Neural progenitor cell (in vitro differentiated cells): ENCODE data around the gene JUND. TPM values are rescaled to one million over a fixed set of nuclear protein-coding genes. Genes with fewer than 3 reads are reported as not detected.
A peak's percentile ranks its signal among the peaks of the same experiment; 100 is the strongest.

ENCODE experiments used
- DNase-seq: peaks from one replicate; pipeline ENCODE4 v3.0.0-alpha.2; 2016; ENCODE audit warnings: low spot score
- H2AFZ ChIP-seq: fragments of 200-600 bp; sonication (generic); replicated peaks from 2 replicates; pipeline ENCODE4 v1.6.1; 2016; ENCODE audit warnings: antibody characterized with exemption
- H3F3A ChIP-seq: fragments of 200-600 bp; sonication (generic); 2 replicates; pipeline ENCODE4 v1.6.1; 2016; ENCODE audit warnings: antibody characterized with exemption, low read depth
- H3K27ac ChIP-seq: fragments of 200-600 bp; sonication (generic); 2 replicates; pipeline ENCODE4 v1.5.1; 2016; ENCODE audit warnings: mild to moderate bottlenecking
- H3K27me3 ChIP-seq: fragments of 200-600 bp; sonication (generic); 2 replicates; pipeline ENCODE4 v1.6.1; 2016; ENCODE audit warnings: mild to moderate bottlenecking, moderate library complexity
- H3K36me3 ChIP-seq: fragments of 200-600 bp; sonication (generic); 2 replicates; pipeline ENCODE4 v1.5.1; 2016
- H3K4me1 ChIP-seq: fragments of 200-600 bp; sonication (generic); 2 replicates; pipeline ENCODE4 v1.6.1; 2016; ENCODE audit warnings: mixed run types
- H3K4me2 ChIP-seq: fragments of 200-600 bp; sonication (generic); 2 replicates; pipeline ENCODE4 v1.6.1; 2016
- H3K4me3 ChIP-seq: fragments of 200-600 bp; sonication (generic); 2 replicates; pipeline ENCODE4 v1.5.1; 2016
- H3K79me2 ChIP-seq: fragments of 200-600 bp; sonication (generic); 2 replicates; pipeline ENCODE4 v1.6.1; 2016; ENCODE audit warnings: low read depth
- H3K9ac ChIP-seq: fragments of 200-600 bp; sonication (generic); 2 replicates; pipeline ENCODE4 v1.6.1; 2016
- H3K9me3 ChIP-seq: fragments of 200-600 bp; sonication (generic); 2 replicates; pipeline ENCODE4 v1.5.1; 2016; ENCODE audit warnings: low read depth
- H4K20me1 ChIP-seq: fragments of 200-600 bp; sonication (generic); 2 replicates; pipeline ENCODE4 v1.6.1; 2016; ENCODE audit warnings: low read depth
- H3K27ac Mint-ChIP-seq: 3 replicates; pipeline ENCODE4 v1.8.0; 2021; ENCODE audit warnings: mixed read lengths
- H3K27me3 Mint-ChIP-seq: 2 replicates; pipeline ENCODE4 v1.8.0; 2022; ENCODE audit warnings: low read depth, mild to moderate bottlenecking, inconsistent platforms, moderate library complexity, mixed read lengths; ENCODE audit not compliant: insufficient read depth
- H3K36me3 Mint-ChIP-seq: 3 replicates; pipeline ENCODE4 v1.8.0; 2021; ENCODE audit warnings: mixed read lengths
- H3K4me1 Mint-ChIP-seq: 3 replicates; pipeline ENCODE4 v1.8.0; 2021; ENCODE audit warnings: mixed read lengths
- H3K4me3 Mint-ChIP-seq: 3 replicates; pipeline ENCODE4 v1.8.0; 2021; ENCODE audit warnings: mild to moderate bottlenecking, moderate library complexity, mixed read lengths
- H3K9me3 Mint-ChIP-seq: 3 replicates; pipeline ENCODE4 v1.8.0; 2020; ENCODE audit warnings: mixed read lengths
- EZH2 ChIP-seq: fragments of 200-600 bp; sonication (generic); IDR thresholded peaks from 2 replicates; pipeline ENCODE4 v1.6.1; 2017; ENCODE audit warnings: antibody characterized with exemption, mild to moderate bottlenecking, moderate library complexity
- EZH2phosphoT487 ChIP-seq: fragments of 200-600 bp; sonication (generic); IDR thresholded peaks from 2 replicates; pipeline ENCODE4 v1.6.1; 2017; ENCODE audit warnings: antibody characterized with exemption
- total RNA-seq: library from RNA; depleted of rRNA; stranded (reverse); fragments of >200 nt; gene quantifications from 2 replicates; pipeline ENCODE4 v1.2.3, GENCODE V29; 2015; ENCODE audit warnings: low replicate concordance
- TF ChIP-seq, protein P1 (sequence below): fragments of 200-600 bp; sonication (generic); IDR thresholded peaks from 2 replicates; pipeline ENCODE4 v1.5.1; 2017; ENCODE audit warnings: antibody characterized with exemption, mild to moderate bottlenecking

JUND gene
- total RNA-seq, 1 donor from 2014 or later = 51.7 TPM

GRCh38 chr19:18249834-18250233, 31.6 kb downstream of the JUND start:
- Histone ChIP-seq H3K4me3 (no peak overlapping the region), H3K4me1 (no peaks in the 10 kb centered on the region), H3K27ac (no peak overlapping the region), H4K20me1 (no peaks in the 10 kb centered on the region), H2AFZ (no peak overlapping the region), H3K36me3 (no peaks in the 10 kb centered on the region), H3K9me3 (no peaks in the 10 kb centered on the region), H3K4me2 (no peak overlapping the region), H3K27me3 (peaks cover 25% of the 10 kb centered on the region), H3K9ac (no peak overlapping the region), H3F3A (no peaks in the 10 kb centered on the region), H3K79me2 (no peaks in the 10 kb centered on the region)
- no peak overlapping the region for H3K4me3 Mint-ChIP-seq
- no peak overlapping the region for H3K27ac Mint-ChIP-seq
- DNase-seq = no peak
- H3K9me3 Mint-ChIP-seq = no peaks in the 10 kb centered on the region
- no peaks in the 10 kb centered on the region for H3K4me1 Mint-ChIP-seq
- peaks cover 20% of the 10 kb centered on the region for H3K27me3 Mint-ChIP-seq
- H3K36me3 Mint-ChIP-seq = no peaks in the 10 kb centered on the region
- TF ChIP-seq EZH2phosphoT487 = no peak
- TF ChIP-seq, protein P1, sequence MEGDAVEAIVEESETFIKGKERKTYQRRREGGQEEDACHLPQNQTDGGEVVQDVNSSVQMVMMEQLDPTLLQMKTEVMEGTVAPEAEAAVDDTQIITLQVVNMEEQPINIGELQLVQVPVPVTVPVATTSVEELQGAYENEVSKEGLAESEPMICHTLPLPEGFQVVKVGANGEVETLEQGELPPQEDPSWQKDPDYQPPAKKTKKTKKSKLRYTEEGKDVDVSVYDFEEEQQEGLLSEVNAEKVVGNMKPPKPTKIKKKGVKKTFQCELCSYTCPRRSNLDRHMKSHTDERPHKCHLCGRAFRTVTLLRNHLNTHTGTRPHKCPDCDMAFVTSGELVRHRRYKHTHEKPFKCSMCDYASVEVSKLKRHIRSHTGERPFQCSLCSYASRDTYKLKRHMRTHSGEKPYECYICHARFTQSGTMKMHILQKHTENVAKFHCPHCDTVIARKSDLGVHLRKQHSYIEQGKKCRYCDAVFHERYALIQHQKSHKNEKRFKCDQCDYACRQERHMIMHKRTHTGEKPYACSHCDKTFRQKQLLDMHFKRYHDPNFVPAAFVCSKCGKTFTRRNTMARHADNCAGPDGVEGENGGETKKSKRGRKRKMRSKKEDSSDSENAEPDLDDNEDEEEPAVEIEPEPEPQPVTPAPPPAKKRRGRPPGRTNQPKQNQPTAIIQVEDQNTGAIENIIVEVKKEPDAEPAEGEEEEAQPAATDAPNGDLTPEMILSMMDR = no peak

- Histone ChIP-seq H4K20me1 (no peaks in the 10 kb centered on the region), H3K4me2 (no peak overlapping the region), H2AFZ (no peak overlapping the region), H3F3A (no peaks in the 10 kb centered on the region), H3K9ac (no peak overlapping the region), H3K36me3 (no peaks in the 10 kb centered on the region), H3K4me3 (no peak overlapping the region), H3K27me3 (no peaks in the 10 kb centered on the region), H3K27ac (no peak overlapping the region), H3K79me2 (no peaks in the 10 kb centered on the region), H3K4me1 (no peaks in the 10 kb centered on the region), H3K9me3 (no peaks in the 10 kb centered on the region)
- Mint-ChIP-seq H3K4me1 (no peaks in the 10 kb centered on the region), H3K4me3 (no peak overlapping the region), H3K9me3 (no peaks in the 10 kb centered on the region), H3K36me3 (no peaks in the 10 kb centered on the region), H3K27ac (no peak overlapping the region), H3K27me3 (peaks cover 8% of the 10 kb centered on the region)
- no peak for TF ChIP-seq EZH2
- TF ChIP-seq EZH2phosphoT487 = no peak
- TF ChIP-seq, protein P1 = no peak
- DNase-seq = no peak
These were observed 36.1 kb downstream of the JUND start for GRCh38 chr19:18245297-18245696.

- no peaks in the 10 kb centered on the region for H3K79me2 ChIP-seq
These were observed 42.1 kb downstream of the JUND start for GRCh38 chr19:18239303-18239702.

More at GRCh38 chr19:18239303-18239702, 42.1 kb downstream of the JUND start:
- H3K36me3 ChIP-seq = no peaks in the 10 kb centered on the region
- DNase-seq = peak; percentile 46
- peaks cover 4% of the 10 kb centered on the region for H4K20me1 ChIP-seq
- no peak overlapping the region for H3K4me3 Mint-ChIP-seq
- H3K36me3 Mint-ChIP-seq = no peaks in the 10 kb centered on the region
- H3K27me3 Mint-ChIP-seq = peaks cover 12% of the 10 kb centered on the region
- H3K27ac ChIP-seq = no peak overlapping the region
- H3F3A ChIP-seq = no peaks in the 10 kb centered on the region
- H3K27me3 ChIP-seq = peaks cover 36% of the 10 kb centered on the region
- no peak overlapping the region for H2AFZ ChIP-seq
- no peak overlapping the region for H3K9ac ChIP-seq
- TF ChIP-seq, protein P1 = no peak
- TF ChIP-seq EZH2phosphoT487 (no peak), EZH2 (no peak)
- H3K4me2 ChIP-seq = no peak overlapping the region
- H3K4me1 Mint-ChIP-seq = no peaks in the 10 kb centered on the region
- H3K9me3 ChIP-seq = no peaks in the 10 kb centered on the region
- H3K27ac Mint-ChIP-seq = no peak overlapping the region
- H3K4me1 ChIP-seq = no peaks in the 10 kb centered on the region
- H3K9me3 Mint-ChIP-seq = no peaks in the 10 kb centered on the region
- H3K4me3 ChIP-seq = no peak overlapping the region
